GM13977 (cell line): ENCODE data around the gene FPGT.
A peak's percentile ranks its signal among the peaks of the same experiment; 100 is the strongest.
"Not testable (repeated sequence)": the region's sequence is repeated elsewhere in the genome, so short reads cannot be mapped to it uniquely, and the experiment has no call there.

Source experiments
- DNase-seq: peaks from one replicate; pipeline ENCODE4 v3.0.0; 2012; ENCODE audit warnings: low spot score
- CTCF ChIP-seq: IDR thresholded peaks from 2 replicates; pipeline ENCODE4 v1.5.1; 2012; ENCODE audit warnings: mild to moderate bottlenecking, control low read depth; ENCODE audit not compliant: insufficient read depth; ENCODE audit errors: extremely low read depth, missing control alignments
- in situ Hi-C: fragments of 300-500 bp; cut with MboI; formaldehyde crosslinking; loops from one replicate; pipeline ENCODE4 v1.12.0; 2022; ENCODE audit warnings: low sequenced_read_pairs, low pct_unique_long_range_greater_than_20kb, mixed read lengths, inconsistent platforms; ENCODE audit not compliant: unreplicated experiment

Gene FPGT

DNA sequence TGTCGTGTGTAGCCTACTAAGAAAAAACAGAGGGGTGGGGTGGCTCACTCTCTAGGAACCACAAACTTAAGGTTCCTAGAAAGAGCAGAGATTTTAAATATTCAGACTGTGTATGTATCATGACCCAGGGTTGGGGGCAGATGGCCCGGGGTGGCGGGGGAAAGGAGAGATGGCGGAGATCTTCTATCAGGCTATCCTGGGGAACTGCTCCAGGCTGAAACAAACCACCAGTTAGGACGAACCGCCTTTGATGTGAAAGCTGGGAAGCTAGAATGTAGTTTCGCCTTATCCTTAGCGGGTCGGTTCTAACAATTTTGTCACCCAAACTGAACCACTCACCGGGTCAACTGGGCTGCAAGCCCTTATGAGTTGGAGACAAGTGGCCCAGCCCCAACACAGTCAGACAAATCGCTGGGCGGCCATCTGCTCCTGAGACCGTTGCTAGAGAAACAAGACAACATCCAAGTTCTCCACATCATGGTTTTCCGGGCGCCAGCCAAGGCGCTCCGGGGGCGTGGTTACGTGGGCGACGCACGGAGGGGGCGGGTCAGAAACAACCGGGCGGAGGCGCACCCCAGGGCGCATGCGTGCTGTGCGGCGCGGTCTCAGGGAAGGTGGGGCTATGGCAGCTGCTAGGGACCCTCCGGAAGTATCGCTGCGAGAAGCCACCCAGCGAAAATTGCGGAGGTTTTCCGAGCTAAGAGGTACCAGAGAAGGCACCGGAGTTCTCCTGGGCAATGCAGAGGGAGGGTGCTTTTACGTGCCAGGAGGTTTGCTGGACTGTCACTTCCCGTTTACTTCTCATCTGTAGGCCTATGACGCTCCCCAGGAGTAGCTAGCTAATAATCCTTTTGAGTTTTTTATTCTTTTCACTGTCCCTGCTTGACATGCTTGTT is at the start of gene FPGT, which contains the start of gene LRRIQ3:
Gene FPGT (plus strand): TSS at position 586 of the 896 bp plus-strand sequence. CDS start 37 bp downstream, at position 623.
Gene LRRIQ3 (minus strand): TSS at position 520 of the 896 bp plus-strand sequence. CDS start 14,492 bp downstream, outside the sequence.
- in situ Hi-C loops: no loop called here

GRCh38 chr1:74160046-74160445 is 38.0 kb upstream of the FPGT start:
- no peak for DNase-seq
- TF ChIP-seq CTCF: no peak
- in situ Hi-C loops: no loop called here

More for the DNA sequence above, at the start of gene FPGT, which contains the start of gene LRRIQ3:
- TF ChIP-seq CTCF: no peak
- peak; percentile 90 for DNase-seq

DNA sequence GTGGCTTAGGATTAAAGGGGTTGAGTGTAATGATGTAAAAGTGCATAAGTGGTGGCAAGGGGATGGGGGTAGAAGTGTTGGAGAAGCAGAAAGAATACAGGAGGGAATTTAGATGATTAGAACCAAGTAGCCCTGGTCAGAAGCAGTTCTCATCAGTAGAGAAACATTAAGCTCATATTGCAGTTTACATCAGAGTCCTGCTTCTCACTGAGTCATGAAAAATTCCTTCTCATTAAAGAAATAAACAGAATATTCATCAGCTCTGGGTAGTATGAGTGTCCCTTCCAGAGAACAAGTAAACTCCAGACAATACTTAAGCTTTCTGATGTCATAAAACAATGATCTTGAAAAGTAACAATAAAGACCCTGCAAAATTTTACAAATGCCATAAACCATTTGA is 36.5 kb upstream of the FPGT start:
- no peak for TF ChIP-seq CTCF
- no peak for DNase-seq
- in situ Hi-C loops: no loop called here

- in situ Hi-C loops: no loop called here
- DNase-seq: no peak
- TF ChIP-seq CTCF: no peak
Measured at GRCh38 chr1:74162333-74162732, 35.7 kb upstream of the FPGT start.

DNA sequence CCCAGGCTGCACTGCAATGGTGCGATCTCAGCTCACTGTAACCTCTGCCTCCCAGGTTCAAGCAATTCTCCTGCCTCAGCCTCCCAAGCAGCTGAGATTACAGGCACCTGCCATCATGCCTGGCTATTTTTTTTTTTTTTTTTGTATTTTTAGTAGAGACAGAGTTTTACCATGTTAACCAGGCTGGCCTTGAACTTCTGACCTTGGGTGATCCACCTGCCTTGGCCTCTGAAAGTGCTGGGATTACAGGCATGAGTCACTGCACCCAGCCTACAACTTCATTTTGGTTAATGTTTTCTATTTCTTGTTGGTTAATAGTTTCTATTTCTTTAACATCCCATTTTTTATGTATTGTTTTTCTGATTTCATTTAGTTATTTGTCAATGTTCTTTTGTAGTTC is 23.6 kb upstream of the FPGT start:
- in situ Hi-C loops, DNase-seq: not testable (repeated sequence)

- in situ Hi-C loops: no loop called here
- DNase-seq: no peak
- no peak for TF ChIP-seq CTCF
Measured at GRCh38 chr1:74180490-74180889, 17.6 kb upstream of the FPGT start.

GRCh38 chr1:74193908-74194307 is 4.1 kb upstream of the FPGT start:
- no peak for TF ChIP-seq CTCF

More at GRCh38 chr1:74193908-74194307, 4.1 kb upstream of the FPGT start:
- in situ Hi-C loops: no loop called here
- no peak for DNase-seq
